GM18507 (cell line): ENCODE measurements around the gene ECHDC3.
A peak's percentile ranks its signal among the peaks of the same experiment; 100 is the strongest.
"Not testable (repeated sequence)": the region's sequence is repeated elsewhere in the genome, so short reads cannot be mapped to it uniquely, and the experiment has no call there.

Experiments used
- DNase-seq: peaks from one replicate; pipeline ENCODE4 v3.0.0; 2011; ENCODE audit warnings: low read depth; ENCODE audit not compliant: insufficient read length; ENCODE audit errors: extremely low spot score
- FAIRE-seq: peaks from 2 replicates; lab custom pipeline; 2011; peaks lifted over from hg19 to GRCh38; lab: Jason Lieb, UNC

ECHDC3 gene

GRCh38 chr10:11714750-11715365 is 27.3 kb upstream of the ECHDC3 start:
- FAIRE-seq (no peak), DNase-seq (no peak)

DNA sequence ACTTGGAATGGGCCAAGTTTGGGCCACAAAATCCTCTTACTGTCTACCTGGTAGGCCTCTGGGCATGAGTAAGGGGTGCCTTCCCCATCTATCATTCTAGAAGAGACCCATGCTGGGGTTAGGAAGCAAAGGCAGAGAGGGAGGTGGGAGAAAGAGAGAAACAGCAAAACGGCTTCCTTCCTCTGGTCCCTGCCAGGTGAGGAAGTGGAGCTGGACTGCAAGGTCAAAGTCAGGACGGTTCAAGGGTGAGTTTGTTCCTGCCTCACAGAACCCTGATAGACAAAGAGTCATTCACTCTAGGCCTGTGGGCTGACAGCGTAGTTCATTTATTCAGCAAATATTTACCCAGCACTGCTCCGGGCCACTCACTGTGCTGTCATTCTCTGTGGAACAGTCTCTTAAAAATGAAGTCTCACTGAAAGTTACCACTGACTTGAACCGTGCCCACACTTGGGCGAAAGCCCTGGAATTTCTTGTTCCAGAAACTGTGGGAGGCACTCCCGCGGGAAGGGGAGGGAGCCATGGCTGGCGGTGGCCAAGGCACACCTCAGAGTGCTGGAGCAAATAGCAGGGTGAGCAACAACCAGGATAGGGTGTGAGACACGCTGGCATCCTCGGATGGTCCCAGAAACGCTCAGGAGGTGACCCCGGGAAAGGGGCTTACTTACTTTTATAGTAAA is 26.2 kb upstream of the ECHDC3 start:
- FAIRE-seq (no peak), DNase-seq (no peak)

DNA sequence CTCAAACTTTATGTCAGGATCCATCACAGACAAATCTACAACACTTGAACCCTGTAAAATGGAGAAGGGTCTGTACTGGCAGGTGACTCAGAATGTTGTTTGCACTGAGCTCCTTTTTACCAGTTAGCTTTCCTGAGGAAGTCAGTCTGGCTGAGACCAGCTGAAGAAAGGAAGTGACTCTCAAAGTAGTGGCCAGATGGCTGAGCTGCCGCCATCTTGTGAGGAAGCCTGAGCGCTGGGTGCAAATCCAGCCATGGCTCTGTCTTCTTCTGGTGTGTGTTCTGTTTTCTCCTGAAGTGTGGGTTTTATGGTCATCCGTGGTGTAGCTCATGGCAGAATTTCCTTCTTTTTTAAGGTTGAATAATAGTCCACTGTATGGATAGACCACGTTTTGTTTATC is 25.5 kb upstream of the ECHDC3 start:
- FAIRE-seq (no peak), DNase-seq (no peak)

- DNase-seq (no peak), FAIRE-seq (no peak)
These were observed 22.5 kb upstream of the ECHDC3 start for GRCh38 chr10:11719496-11720259.

GRCh38 chr10:11720260-11720741 is 21.9 kb upstream of the ECHDC3 start:
- DNase-seq (no peak), FAIRE-seq (no peak)

DNA sequence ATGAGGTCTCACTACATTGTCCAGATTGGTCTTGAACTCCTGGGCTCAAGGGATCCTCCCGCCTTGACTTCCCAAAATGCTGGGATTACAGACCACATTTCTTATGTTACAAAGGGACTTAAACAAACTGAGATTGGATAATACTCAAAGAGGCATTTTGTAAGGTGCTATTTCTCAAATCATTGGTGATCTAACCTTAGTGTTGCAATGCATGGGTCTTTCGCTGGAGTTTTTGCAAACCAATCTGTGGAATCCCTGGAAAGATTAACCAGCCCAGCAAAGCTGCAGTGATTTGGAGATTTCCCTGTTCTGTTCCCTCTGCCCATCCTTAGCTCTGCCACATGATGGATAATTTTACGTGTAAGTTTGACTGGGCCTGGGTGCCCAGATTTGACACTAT is 20.4 kb upstream of the ECHDC3 start:
- no peak for FAIRE-seq

GRCh38 chr10:11723359-11723758 is 18.8 kb upstream of the ECHDC3 start:
- FAIRE-seq: no peak
- DNase-seq: no peak

More for the DNA sequence above, 20.4 kb upstream of the ECHDC3 start:
- no peak for DNase-seq

- DNase-seq: peak; percentile 59
- FAIRE-seq: peak; percentile 81
These were observed 17.0 kb upstream of the ECHDC3 start for GRCh38 chr10:11724938-11725776.

DNA sequence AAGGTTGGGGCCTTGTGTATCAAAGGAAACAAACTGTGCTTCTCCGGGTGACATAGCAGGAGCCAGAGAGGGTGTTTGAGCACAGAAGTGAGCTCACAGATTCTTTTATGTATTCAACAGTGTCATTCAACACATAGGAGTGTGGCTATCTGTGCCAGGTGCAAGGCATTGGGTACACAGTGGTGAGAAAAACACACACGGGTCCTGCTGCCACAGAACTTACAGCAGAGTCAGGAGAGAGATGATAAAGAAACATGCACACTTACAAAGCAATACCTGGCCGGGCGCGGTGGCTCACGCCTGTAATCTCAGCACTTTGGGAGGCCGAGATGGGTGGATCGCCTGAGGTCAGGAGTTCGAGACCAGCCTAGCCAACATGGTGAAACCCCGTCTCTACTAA is 16.3 kb upstream of the ECHDC3 start:
- FAIRE-seq (no peak), DNase-seq (no peak)

GRCh38 chr10:11727563-11727962 is 14.6 kb upstream of the ECHDC3 start:
- no peak for FAIRE-seq
- DNase-seq: no peak

GRCh38 chr10:11728353-11728752 is 13.8 kb upstream of the ECHDC3 start:
- DNase-seq: no peak
- FAIRE-seq: no peak

DNA sequence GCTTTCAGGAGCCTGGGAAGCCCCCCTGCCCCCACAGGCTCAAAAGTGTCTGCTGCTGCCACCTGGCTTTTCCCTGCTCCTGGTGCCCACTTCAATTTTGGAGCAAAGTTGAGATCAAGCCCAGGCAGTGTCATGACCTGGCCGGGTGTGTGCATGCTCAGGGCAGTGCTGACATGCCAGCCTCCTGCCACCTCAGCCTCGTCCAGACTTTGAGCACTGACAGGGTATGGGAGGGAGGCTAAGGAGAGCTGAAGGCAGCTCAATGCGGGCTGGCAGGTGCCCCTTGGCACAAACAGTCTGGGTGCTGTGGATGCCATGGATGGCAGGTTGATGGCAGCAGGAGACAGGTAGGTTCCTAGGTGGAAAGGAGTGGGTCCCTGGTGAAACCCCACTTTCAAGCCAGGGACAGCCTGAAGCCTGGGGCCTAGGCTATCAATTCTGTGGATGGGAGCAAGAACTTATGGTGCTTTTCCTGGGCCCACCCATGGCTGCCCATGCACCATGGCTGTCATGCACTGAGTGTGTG is 12.3 kb upstream of the ECHDC3 start:
- DNase-seq: no peak
- no peak for FAIRE-seq

GRCh38 chr10:11730779-11731178 is 11.4 kb upstream of the ECHDC3 start:
- DNase-seq (no peak), FAIRE-seq (no peak)

DNA sequence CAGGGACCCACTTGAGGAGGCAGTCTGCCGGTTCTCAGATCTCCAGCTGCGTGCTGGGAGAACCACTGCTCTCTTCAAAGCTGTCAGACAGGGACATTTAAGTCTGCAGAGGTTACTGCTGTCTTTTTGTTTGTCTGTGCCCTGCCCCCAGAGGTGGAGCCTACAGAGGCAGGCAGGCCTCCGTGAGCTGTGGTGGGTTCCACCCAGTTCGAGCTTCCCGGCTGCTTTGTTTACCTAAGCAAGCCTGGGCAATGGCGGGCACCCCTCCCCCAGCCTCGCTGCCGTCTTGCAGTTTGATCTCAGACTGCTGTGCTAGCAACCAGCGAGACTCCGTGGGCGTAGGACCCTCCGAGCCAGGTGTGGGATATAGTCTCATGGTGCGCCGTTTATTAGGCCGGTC is 5.4 kb upstream of the ECHDC3 start:
- DNase-seq, FAIRE-seq: not testable (repeated sequence)

GRCh38 chr10:11737258-11738032 is 4.7 kb upstream of the ECHDC3 start:
- FAIRE-seq, DNase-seq: not testable (repeated sequence)

DNA sequence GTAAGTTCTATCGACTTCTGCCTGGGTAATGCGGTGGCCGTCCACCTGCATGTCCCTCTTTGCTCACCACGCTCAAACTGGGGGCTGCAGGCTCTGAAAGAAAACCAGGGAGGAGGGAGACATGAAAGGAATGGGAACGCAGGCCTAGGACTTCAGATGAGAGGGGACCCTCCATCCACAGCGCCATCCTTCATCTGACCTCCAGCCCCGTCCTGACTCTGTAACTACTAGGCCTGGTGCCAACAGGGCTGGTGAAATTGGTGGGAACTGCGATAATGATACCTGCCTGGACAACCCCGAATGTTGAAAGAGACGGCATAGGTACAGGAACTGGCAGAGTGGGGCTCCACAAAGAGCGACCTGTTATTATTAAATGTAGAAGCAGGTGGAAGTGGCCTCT is 1.3 kb upstream of the ECHDC3 start:
- no peak for FAIRE-seq
- no peak for DNase-seq

GRCh38 chr10:11741608-11742007 is 574 bp upstream of the ECHDC3 start:
- no peak for FAIRE-seq
- no peak for DNase-seq

DNA sequence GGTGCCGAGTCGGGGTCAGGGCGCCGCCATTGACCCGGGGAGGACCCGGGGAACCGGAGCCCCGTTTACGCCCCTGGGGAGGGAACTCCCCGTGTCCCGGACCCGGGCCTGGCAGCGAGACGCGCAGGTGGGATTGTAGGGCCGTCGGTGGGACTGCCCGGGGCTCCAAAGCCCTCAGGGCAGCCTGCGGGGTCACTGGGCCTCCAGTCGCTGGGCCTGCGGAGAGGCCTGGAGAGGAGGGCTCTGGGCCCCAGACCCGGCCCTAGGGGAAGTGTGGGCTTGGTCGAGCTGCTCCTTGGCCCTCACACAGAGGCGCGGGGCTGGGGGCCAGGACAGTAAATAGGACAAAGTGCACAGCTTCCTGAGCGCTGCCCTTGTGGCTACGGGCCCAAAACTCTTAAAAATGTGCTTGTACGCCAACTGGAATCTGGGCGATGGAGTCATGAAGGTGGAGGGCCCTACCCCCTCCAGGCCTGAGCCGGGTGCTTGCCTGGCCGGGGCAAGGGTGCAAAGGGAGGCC is 657 bp downstream of the ECHDC3 start:
- no peak for DNase-seq
- FAIRE-seq: no peak
